ENCODE measurements around the gene IRGC.

IRGC gene

GRCh38 chr19:43735957-43736356 lies 20.1 kb downstream of the IRGC start:
- no peak for TF ChIP-seq ESRRG (CRISPR knock-in tag; IDR thresholded peaks at IDR 0.05)
- peak; percentile 35; the same call in 1 of the 3 replicates for ATAC-seq

GRCh38 chr19:43738780-43739211 lies 22.9 kb downstream of the IRGC start:
- TF ChIP-seq RARB (CRISPR knock-in tag; IDR thresholded peaks at IDR 0.05) (no peak), BACH2 (CRISPR knock-in tag; IDR thresholded peaks at IDR 0.05; ENCODE audit: borderline replicate concordance) (no peak), CSDC2 (CRISPR knock-in tag; IDR thresholded peaks at IDR 0.05) (no peak), ISL1 (CRISPR knock-in tag; IDR thresholded peaks at IDR 0.05) (no peak)
- TF ChIP-seq, protein P1, sequence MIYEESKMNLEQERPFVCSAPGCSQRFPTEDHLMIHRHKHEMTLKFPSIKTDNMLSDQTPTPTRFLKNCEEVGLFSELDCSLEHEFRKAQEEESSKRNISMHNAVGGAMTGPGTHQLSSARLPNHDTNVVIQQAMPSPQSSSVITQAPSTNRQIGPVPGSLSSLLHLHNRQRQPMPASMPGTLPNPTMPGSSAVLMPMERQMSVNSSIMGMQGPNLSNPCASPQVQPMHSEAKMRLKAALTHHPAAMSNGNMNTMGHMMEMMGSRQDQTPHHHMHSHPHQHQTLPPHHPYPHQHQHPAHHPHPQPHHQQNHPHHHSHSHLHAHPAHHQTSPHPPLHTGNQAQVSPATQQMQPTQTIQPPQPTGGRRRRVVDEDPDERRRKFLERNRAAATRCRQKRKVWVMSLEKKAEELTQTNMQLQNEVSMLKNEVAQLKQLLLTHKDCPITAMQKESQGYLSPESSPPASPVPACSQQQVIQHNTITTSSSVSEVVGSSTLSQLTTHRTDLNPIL (CRISPR knock-in tag; IDR thresholded peaks at IDR 0.05; ENCODE audit: low read depth) = no peak
- ATAC-seq = peak; percentile 30; the same call in 1 of the 3 replicates

GRCh38 chr19:43739439-43740235 lies 23.8 kb downstream of the IRGC start:
- ATAC-seq = no peak

DNA sequence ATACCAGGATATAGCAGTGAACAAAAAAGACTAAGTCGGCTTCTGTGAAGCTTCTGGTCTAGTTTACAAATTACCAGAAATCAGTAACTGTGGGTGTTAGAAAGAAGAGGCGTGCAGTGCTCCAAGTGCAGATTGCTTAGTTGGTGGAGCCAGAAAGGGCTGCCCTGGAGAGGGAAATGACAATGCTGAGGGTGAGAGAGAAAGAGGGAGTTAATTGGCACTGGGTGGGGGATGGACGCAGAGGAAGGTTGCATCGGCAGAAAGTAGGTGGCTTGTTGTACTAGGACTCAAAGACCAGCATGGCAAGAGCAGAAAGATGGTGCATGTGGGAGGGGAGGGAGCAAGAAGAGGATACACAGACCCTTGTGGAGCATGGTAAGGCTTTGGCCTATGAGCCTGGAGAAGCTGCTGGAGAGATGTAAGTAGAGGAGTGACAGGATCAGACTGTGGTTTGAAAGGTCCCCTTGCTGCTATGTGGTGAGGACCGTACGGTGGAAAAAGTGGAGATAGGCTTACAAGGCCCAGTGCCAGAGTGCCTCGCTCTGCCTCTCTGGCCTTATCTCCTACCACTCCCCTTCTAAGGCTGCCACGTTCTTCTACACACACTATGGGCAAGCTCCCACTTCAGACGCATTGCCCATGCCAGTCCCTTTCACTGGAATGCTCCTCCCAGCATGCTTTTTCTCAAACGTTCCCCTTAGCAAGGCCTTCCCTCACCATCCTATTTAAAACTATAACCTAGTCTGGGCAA lies 25.4 kb downstream of the IRGC start:
- TF ChIP-seq RARB (CRISPR knock-in tag; IDR thresholded peaks at IDR 0.05) = no peak
- TF ChIP-seq SNAI2 (CRISPR knock-in tag; IDR thresholded peaks at IDR 0.05) = no peak
- no peak for TF ChIP-seq BACH2 (CRISPR knock-in tag; IDR thresholded peaks at IDR 0.05; ENCODE audit: borderline replicate concordance)
- no peak for TF ChIP-seq PPARA (CRISPR knock-in tag; IDR thresholded peaks at IDR 0.05; ENCODE audit: borderline replicate concordance)
- no peak for TF ChIP-seq TOX (CRISPR knock-in tag; IDR thresholded peaks at IDR 0.05; ENCODE audit: borderline replicate concordance)
- TF ChIP-seq, protein P2, sequence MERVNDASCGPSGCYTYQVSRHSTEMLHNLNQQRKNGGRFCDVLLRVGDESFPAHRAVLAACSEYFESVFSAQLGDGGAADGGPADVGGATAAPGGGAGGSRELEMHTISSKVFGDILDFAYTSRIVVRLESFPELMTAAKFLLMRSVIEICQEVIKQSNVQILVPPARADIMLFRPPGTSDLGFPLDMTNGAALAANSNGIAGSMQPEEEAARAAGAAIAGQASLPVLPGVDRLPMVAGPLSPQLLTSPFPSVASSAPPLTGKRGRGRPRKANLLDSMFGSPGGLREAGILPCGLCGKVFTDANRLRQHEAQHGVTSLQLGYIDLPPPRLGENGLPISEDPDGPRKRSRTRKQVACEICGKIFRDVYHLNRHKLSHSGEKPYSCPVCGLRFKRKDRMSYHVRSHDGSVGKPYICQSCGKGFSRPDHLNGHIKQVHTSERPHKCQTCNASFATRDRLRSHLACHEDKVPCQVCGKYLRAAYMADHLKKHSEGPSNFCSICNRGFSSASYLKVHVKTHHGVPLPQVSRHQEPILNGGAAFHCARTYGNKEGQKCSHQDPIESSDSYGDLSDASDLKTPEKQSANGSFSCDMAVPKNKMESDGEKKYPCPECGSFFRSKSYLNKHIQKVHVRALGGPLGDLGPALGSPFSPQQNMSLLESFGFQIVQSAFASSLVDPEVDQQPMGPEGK (CRISPR knock-in tag; IDR thresholded peaks at IDR 0.05; ENCODE audit: borderline replicate concordance) = no peak
- TF ChIP-seq, protein P1 (CRISPR knock-in tag; IDR thresholded peaks at IDR 0.05; ENCODE audit: low read depth) = no peak
- TF ChIP-seq ESRRG (CRISPR knock-in tag; IDR thresholded peaks at IDR 0.05) = no peak
- no peak for ATAC-seq

More at GRCh38 chr19:43739439-43740235, 23.8 kb downstream of the IRGC start:
- TF ChIP-seq ZNF565 (CRISPR knock-in tag; conservative IDR thresholded peaks at IDR 0.05; ENCODE audit: low read depth) (no peak), BACH2 (CRISPR knock-in tag; IDR thresholded peaks at IDR 0.05; ENCODE audit: borderline replicate concordance) (no peak), ZC3H10 (CRISPR knock-in tag; IDR thresholded peaks at IDR 0.05) (no peak), ZFP3 (CRISPR knock-in tag; IDR thresholded peaks at IDR 0.05) (no peak), ISL1 (CRISPR knock-in tag; IDR thresholded peaks at IDR 0.05) (no peak), ARNTL (CRISPR knock-in tag; IDR thresholded peaks at IDR 0.05; ENCODE audit: borderline replicate concordance, low read depth) (no peak), PPARA (CRISPR knock-in tag; IDR thresholded peaks at IDR 0.05; ENCODE audit: borderline replicate concordance) (no peak), ESRRG (CRISPR knock-in tag; IDR thresholded peaks at IDR 0.05) (no peak), ZNF8 (CRISPR knock-in tag; IDR thresholded peaks at IDR 0.05) (no peak)
- TF ChIP-seq, protein P3, sequence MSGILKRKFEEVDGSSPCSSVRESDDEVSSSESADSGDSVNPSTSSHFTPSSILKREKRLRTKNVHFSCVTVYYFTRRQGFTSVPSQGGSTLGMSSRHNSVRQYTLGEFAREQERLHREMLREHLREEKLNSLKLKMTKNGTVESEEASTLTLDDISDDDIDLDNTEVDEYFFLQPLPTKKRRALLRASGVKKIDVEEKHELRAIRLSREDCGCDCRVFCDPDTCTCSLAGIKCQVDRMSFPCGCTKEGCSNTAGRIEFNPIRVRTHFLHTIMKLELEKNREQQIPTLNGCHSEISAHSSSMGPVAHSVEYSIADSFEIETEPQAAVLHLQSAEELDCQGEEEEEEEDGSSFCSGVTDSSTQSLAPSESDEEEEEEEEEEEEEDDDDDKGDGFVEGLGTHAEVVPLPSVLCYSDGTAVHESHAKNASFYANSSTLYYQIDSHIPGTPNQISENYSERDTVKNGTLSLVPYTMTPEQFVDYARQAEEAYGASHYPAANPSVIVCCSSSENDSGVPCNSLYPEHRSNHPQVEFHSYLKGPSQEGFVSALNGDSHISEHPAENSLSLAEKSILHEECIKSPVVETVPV (CRISPR knock-in tag; IDR thresholded peaks at IDR 0.05) = no peak

DNA sequence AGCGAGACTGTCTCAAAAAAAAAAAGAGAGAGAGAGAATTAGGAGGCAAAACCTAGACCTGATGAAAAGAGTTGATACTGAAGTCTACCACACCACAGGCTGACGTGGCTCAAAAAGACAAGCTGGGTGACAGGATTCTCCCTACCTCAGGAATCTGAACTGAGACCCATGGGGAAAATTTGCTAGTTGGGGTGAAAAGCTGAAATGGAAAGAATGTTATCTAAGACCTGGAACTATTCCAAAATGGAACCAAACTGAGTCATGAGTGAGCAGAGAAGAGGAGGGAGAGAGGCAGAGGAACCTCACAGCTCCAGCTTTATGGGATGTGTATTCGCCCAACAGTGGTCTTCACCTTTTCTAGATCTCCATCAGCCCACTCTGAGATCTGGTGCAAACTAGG lies 27.2 kb downstream of the IRGC start:
- no peak for TF ChIP-seq ESRRG (CRISPR knock-in tag; IDR thresholded peaks at IDR 0.05)
- TF ChIP-seq, protein P2 (CRISPR knock-in tag; IDR thresholded peaks at IDR 0.05; ENCODE audit: borderline replicate concordance) = no peak
- no peak for TF ChIP-seq PPARA (CRISPR knock-in tag; IDR thresholded peaks at IDR 0.05; ENCODE audit: borderline replicate concordance)
- no peak for TF ChIP-seq ZC3H10 (CRISPR knock-in tag; IDR thresholded peaks at IDR 0.05)
- TF ChIP-seq ZNF70 (CRISPR knock-in tag; IDR thresholded peaks at IDR 0.05) = no peak
- no peak for TF ChIP-seq ISL1 (CRISPR knock-in tag; IDR thresholded peaks at IDR 0.05)
- TF ChIP-seq ARNTL (CRISPR knock-in tag; IDR thresholded peaks at IDR 0.05; ENCODE audit: borderline replicate concordance, low read depth) = no peak
- no peak for TF ChIP-seq GLIS3 (CRISPR knock-in tag; IDR thresholded peaks at IDR 0.05)
- no peak for TF ChIP-seq TOX (CRISPR knock-in tag; IDR thresholded peaks at IDR 0.05; ENCODE audit: borderline replicate concordance)
- TF ChIP-seq CSDC2 (CRISPR knock-in tag; IDR thresholded peaks at IDR 0.05) = no peak
- TF ChIP-seq, protein P3 (CRISPR knock-in tag; IDR thresholded peaks at IDR 0.05) = no peak
- no peak for TF ChIP-seq POU6F1 (CRISPR knock-in tag; IDR thresholded peaks at IDR 0.05; ENCODE audit: borderline replicate concordance, low read depth)
- TF ChIP-seq ZNF565 (CRISPR knock-in tag; conservative IDR thresholded peaks at IDR 0.05; ENCODE audit: low read depth) = no peak
- ATAC-seq = no peak
